Neural progenitor cell (in vitro differentiated cells): Measurements from ENCODE around the gene IL37.

Experiments
- EZH2 ChIP-seq: fragments of 200-600 bp; sonication (generic); IDR thresholded peaks from 2 replicates; pipeline ENCODE4 v1.6.1; 2017; ENCODE audit warnings: antibody characterized with exemption, mild to moderate bottlenecking, moderate library complexity
- EZH2phosphoT487 ChIP-seq: fragments of 200-600 bp; sonication (generic); IDR thresholded peaks from 2 replicates; pipeline ENCODE4 v1.6.1; 2017; ENCODE audit warnings: antibody characterized with exemption
- TF ChIP-seq, protein P1 (sequence below): fragments of 200-600 bp; sonication (generic); IDR thresholded peaks from 2 replicates; pipeline ENCODE4 v1.5.1; 2017; ENCODE audit warnings: antibody characterized with exemption, mild to moderate bottlenecking

DNA sequence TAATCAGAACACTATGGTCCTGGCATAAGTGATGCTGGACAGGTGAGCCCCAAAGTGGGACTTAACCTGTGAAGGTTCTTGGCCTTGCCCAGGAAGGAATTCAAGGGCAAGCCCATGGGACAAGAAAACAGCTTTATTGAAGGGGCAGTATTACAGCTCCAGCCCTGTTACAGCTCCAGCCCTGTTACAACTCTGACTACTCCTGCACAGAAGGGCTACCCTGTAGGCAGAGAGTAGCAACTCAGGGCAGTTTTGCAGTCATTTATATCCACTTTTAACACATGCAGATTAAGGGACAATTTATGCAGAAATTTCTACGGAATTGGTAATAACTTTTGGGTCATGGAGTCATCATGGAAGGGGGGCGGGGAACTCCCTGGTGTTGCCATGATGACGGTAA lies 15.7 kb downstream of the IL37 start:
- TF ChIP-seq, protein P1, sequence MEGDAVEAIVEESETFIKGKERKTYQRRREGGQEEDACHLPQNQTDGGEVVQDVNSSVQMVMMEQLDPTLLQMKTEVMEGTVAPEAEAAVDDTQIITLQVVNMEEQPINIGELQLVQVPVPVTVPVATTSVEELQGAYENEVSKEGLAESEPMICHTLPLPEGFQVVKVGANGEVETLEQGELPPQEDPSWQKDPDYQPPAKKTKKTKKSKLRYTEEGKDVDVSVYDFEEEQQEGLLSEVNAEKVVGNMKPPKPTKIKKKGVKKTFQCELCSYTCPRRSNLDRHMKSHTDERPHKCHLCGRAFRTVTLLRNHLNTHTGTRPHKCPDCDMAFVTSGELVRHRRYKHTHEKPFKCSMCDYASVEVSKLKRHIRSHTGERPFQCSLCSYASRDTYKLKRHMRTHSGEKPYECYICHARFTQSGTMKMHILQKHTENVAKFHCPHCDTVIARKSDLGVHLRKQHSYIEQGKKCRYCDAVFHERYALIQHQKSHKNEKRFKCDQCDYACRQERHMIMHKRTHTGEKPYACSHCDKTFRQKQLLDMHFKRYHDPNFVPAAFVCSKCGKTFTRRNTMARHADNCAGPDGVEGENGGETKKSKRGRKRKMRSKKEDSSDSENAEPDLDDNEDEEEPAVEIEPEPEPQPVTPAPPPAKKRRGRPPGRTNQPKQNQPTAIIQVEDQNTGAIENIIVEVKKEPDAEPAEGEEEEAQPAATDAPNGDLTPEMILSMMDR = no peak
- TF ChIP-seq EZH2 (no peak), EZH2phosphoT487 (no peak)
